C4-2B (cell line): ENCODE data around the gene ATP8B3.

Source experiments
- H3K27ac ChIP-seq: fragments of 450-650 bp; 2 replicates; pipeline ENCODE4 v1.5.1; 2017
- CTCF ChIP-seq: fragments of 450-650 bp; conservative IDR thresholded peaks from 2 replicates; pipeline ENCODE4 v1.5.1; 2017; ENCODE audit warnings: mild to moderate bottlenecking
- ZFX ChIP-seq: fragments of 450-650 bp; IDR thresholded peaks from 2 replicates; pipeline ENCODE4 v1.6.1; 2017

Gene ATP8B3

GRCh38 chr19:1736927-1737326 lies 75.1 kb downstream of the ATP8B3 start:
- H3K27ac ChIP-seq = no peak overlapping the region
- no peak for TF ChIP-seq CTCF

GRCh38 chr19:1736280-1736679 lies 75.8 kb downstream of the ATP8B3 start:
- TF ChIP-seq ZFX (no peak), CTCF (no peak)
- no peak overlapping the region for H3K27ac ChIP-seq

- no peak overlapping the region for H3K27ac ChIP-seq
- TF ChIP-seq ZFX (no peak), CTCF (no peak)
These were observed 77.6 kb downstream of the ATP8B3 start for GRCh38 chr19:1734321-1734966.
